Type B pancreatic cell (in vitro differentiated cells): ENCODE data around the gene MUC15. TPM values are rescaled to one million over a fixed set of nuclear protein-coding genes. Genes with fewer than 3 reads are reported as not detected.

Experiments
- DNase-seq: peaks from one replicate; pipeline ENCODE4 v3.0.0; 2021; ENCODE audit warnings: mixed read lengths; ENCODE audit not compliant: unreplicated experiment; ENCODE audit errors: extremely low spot score
- H3K27ac Mint-ChIP-seq: 2 replicates; pipeline ENCODE4 v1.8.0; 2021; ENCODE audit warnings: mild to moderate bottlenecking, mixed read lengths
- H3K27me3 Mint-ChIP-seq: 2 replicates; pipeline ENCODE4 v1.8.0; 2021; ENCODE audit warnings: mixed read lengths
- H3K36me3 Mint-ChIP-seq: 2 replicates; pipeline ENCODE4 v1.8.0; 2021; ENCODE audit warnings: mixed read lengths
- H3K4me1 Mint-ChIP-seq: one replicate; pipeline ENCODE4 v1.8.0; 2021; ENCODE audit warnings: mixed read lengths; ENCODE audit not compliant: unreplicated experiment
- H3K4me3 Mint-ChIP-seq: 2 replicates; pipeline ENCODE4 v1.8.0; 2021; ENCODE audit warnings: mild to moderate bottlenecking, mixed read lengths
- H3K9me3 Mint-ChIP-seq: 2 replicates; pipeline ENCODE4 v1.8.0; 2021; ENCODE audit warnings: mixed read lengths
- CTCF ChIP-seq: fragments of 200-600 bp; sonication (generic); conservative IDR thresholded peaks from 2 replicates; pipeline ENCODE4 v1.5.0; 2021; ENCODE audit warnings: antibody characterized with exemption, mild to moderate bottlenecking
- total RNA-seq: library from RNA; stranded (reverse); gene quantifications from 2 replicates; pipeline ENCODE4 v1.2.1, GENCODE V29; 2021; ENCODE audit warnings: low replicate concordance

MUC15 gene
- total RNA-seq, 1 donor from 2014 or later = 6.9 TPM

- no peak for DNase-seq
- Mint-ChIP-seq H3K36me3 (no peaks in the 10 kb centered on the region), H3K27ac (no peak overlapping the region), H3K27me3 (no peaks in the 10 kb centered on the region), H3K4me3 (no peak overlapping the region), H3K4me1 (peaks cover 4% of the 10 kb centered on the region), H3K9me3 (no peaks in the 10 kb centered on the region)
- no peak for TF ChIP-seq CTCF
Measured at GRCh38 chr11:26558190-26558589, 13.9 kb downstream of the MUC15 start.

GRCh38 chr11:26557666-26558065, 14.4 kb downstream of the MUC15 start:
- H3K27me3 Mint-ChIP-seq = no peaks in the 10 kb centered on the region
- peak overlapping the region; percentile 27 for H3K27ac Mint-ChIP-seq
- H3K9me3 Mint-ChIP-seq = no peaks in the 10 kb centered on the region
- no peak for TF ChIP-seq CTCF
- H3K36me3 Mint-ChIP-seq = no peaks in the 10 kb centered on the region
- H3K4me1 Mint-ChIP-seq = peaks cover 4% of the 10 kb centered on the region
- DNase-seq = no peak
- H3K4me3 Mint-ChIP-seq = no peak overlapping the region

GRCh38 chr11:26556582-26556981, 15.5 kb downstream of the MUC15 start:
- Mint-ChIP-seq H3K27me3 (no peaks in the 10 kb centered on the region), H3K4me1 (peaks cover 4% of the 10 kb centered on the region), H3K36me3 (no peaks in the 10 kb centered on the region), H3K27ac (peak overlapping the region; percentile 95), H3K4me3 (peak overlapping the region; percentile 59), H3K9me3 (no peaks in the 10 kb centered on the region)
- no peak for DNase-seq
- TF ChIP-seq CTCF = no peak

GRCh38 chr11:26554455-26554854, 17.6 kb downstream of the MUC15 start:
- H3K9me3 Mint-ChIP-seq = no peaks in the 10 kb centered on the region
- peaks cover 4% of the 10 kb centered on the region for H3K4me1 Mint-ChIP-seq
- no peaks in the 10 kb centered on the region for H3K27me3 Mint-ChIP-seq
- H3K27ac Mint-ChIP-seq = no peak overlapping the region
- TF ChIP-seq CTCF = no peak
- no peaks in the 10 kb centered on the region for H3K36me3 Mint-ChIP-seq
- H3K4me3 Mint-ChIP-seq = no peak overlapping the region
- DNase-seq = no peak

GRCh38 chr11:26553182-26553581, 18.9 kb downstream of the MUC15 start:
- Mint-ChIP-seq H3K27ac (no peak overlapping the region), H3K4me1 (no peaks in the 10 kb centered on the region), H3K36me3 (no peaks in the 10 kb centered on the region), H3K4me3 (no peak overlapping the region), H3K27me3 (no peaks in the 10 kb centered on the region), H3K9me3 (no peaks in the 10 kb centered on the region)
- no peak for DNase-seq
- TF ChIP-seq CTCF = no peak

GRCh38 chr11:26551186-26551801, 20.8 kb downstream of the MUC15 start:
- TF ChIP-seq CTCF = peak; percentile 75
- no peaks in the 10 kb centered on the region for H3K27me3 Mint-ChIP-seq
- no peaks in the 10 kb centered on the region for H3K36me3 Mint-ChIP-seq
- H3K4me1 Mint-ChIP-seq = no peaks in the 10 kb centered on the region
- no peak overlapping the region for H3K4me3 Mint-ChIP-seq
- H3K9me3 Mint-ChIP-seq = no peaks in the 10 kb centered on the region
- no peak for DNase-seq
- no peak overlapping the region for H3K27ac Mint-ChIP-seq
